Fibroblast of skin of right quadriceps (primary cell): ENCODE data around the gene PXMP4.
A peak's percentile ranks its signal among the peaks of the same experiment; 100 is the strongest.
"Not testable (repeated sequence)": the region's sequence is repeated elsewhere in the genome, so short reads cannot be mapped to it uniquely, and the experiment has no call there.

Experiments
- DNase-seq: peaks from one replicate; pipeline ENCODE4 v3.0.0-alpha.2; 2013

PXMP4 gene

GRCh38 chr20:33719989-33720709, at the start of gene PXMP4:
TSS of gene PXMP4 (minus strand) at chr20:33720310. CDS start at chr20:33720207, 103 bp downstream.
- peak; percentile 99 for DNase-seq

- no peak for DNase-seq
Observed at GRCh38 chr20:33769043-33769442, 48.9 kb upstream of the PXMP4 start.

- no peak for DNase-seq
Observed at GRCh38 chr20:33767777-33768138, 47.6 kb upstream of the PXMP4 start.

- DNase-seq, result no peak
Observed at GRCh38 chr20:33766686-33767085, 46.6 kb upstream of the PXMP4 start.

- no peak for DNase-seq
Observed at GRCh38 chr20:33765592-33765991, 45.5 kb upstream of the PXMP4 start.

- no peak for DNase-seq
Observed at GRCh38 chr20:33765099-33765498, 45.0 kb upstream of the PXMP4 start.

GRCh38 chr20:33761698-33762250, 41.7 kb upstream of the PXMP4 start:
- no peak for DNase-seq

- no peak for DNase-seq
Observed at GRCh38 chr20:33757458-33757857, 37.3 kb upstream of the PXMP4 start.

GRCh38 chr20:33757046-33757445, 36.9 kb upstream of the PXMP4 start:
- no peak for DNase-seq

GRCh38 chr20:33755936-33756490, 35.9 kb upstream of the PXMP4 start:
- not testable (repeated sequence) for DNase-seq

- no peak for DNase-seq
Observed at GRCh38 chr20:33753763-33754162, 33.7 kb upstream of the PXMP4 start.

- DNase-seq, result no peak
Observed at GRCh38 chr20:33753143-33753542, 33.0 kb upstream of the PXMP4 start.

GRCh38 chr20:33751775-33752174, 31.7 kb upstream of the PXMP4 start:
- DNase-seq, result no peak

GRCh38 chr20:33746325-33746998, 26.4 kb upstream of the PXMP4 start:
- DNase-seq, result no peak

GRCh38 chr20:33744773-33745385, 24.8 kb upstream of the PXMP4 start:
- no peak for DNase-seq

- no peak for DNase-seq
Observed at GRCh38 chr20:33744181-33744580, 24.1 kb upstream of the PXMP4 start.

- DNase-seq, result no peak
Observed at GRCh38 chr20:33740189-33740588, 20.1 kb upstream of the PXMP4 start.

GRCh38 chr20:33739493-33739892, 19.4 kb upstream of the PXMP4 start:
- no peak for DNase-seq

- no peak for DNase-seq
Observed at GRCh38 chr20:33736962-33737361, 16.9 kb upstream of the PXMP4 start.

GRCh38 chr20:33733654-33734576, 13.8 kb upstream of the PXMP4 start:
- peak; percentile 79 for DNase-seq

- no peak for DNase-seq
Observed at GRCh38 chr20:33732166-33732970, 12.3 kb upstream of the PXMP4 start.
